Tibial artery (tissue), 4 donors: ENCODE results near the gene CDK5RAP3.
A peak's percentile ranks its signal among the peaks of the same experiment; 100 is the strongest.

Source experiments
- DNase-seq, 2 donors: peaks; one replicate each; pipeline ENCODE4 v3.0.0-alpha.2; 2019
- H3K27ac ChIP-seq, 2 donors: fragments of 200-600 bp; sonication (generic) in 1 of 2; 1 replicate in 1 of 2; 2 replicates in 1 of 2; pipeline ENCODE4 v1.5.1; 2018 to 2019; ENCODE audit warnings: mild to moderate bottlenecking in 1 of 2
- H3K27me3 ChIP-seq, 2 donors: fragments of 200-600 bp; sonication (generic) in 1 of 2; one replicate each; pipeline versions ENCODE4 v1.5.1 to v1.6.0; 2016 to 2019
- H3K36me3 ChIP-seq, 3 donors: fragments of 200-600 bp; sonication (generic) in 2 of 3; one replicate each; pipeline ENCODE4 v1.5.1; 2016 to 2019; ENCODE audit warnings: mild to moderate bottlenecking in 2 of 3
- H3K4me1 ChIP-seq, 4 donors: fragments of 200-600 bp; sonication (generic) in 2 of 4; 1 replicate in 3 of 4; 2 replicates in 1 of 4; pipeline ENCODE4 v1.5.1; 2016 to 2019
- H3K4me3 ChIP-seq, 2 donors: fragments of 200-600 bp; sonication (generic) in 1 of 2; 1 replicate in 1 of 2; 2 replicates in 1 of 2; pipeline ENCODE4 v1.5.1; 2018 to 2019; ENCODE audit warnings: mild to moderate bottlenecking in 2 of 2
- H3K9me3 ChIP-seq, 3 donors: fragments of 200-600 bp; sonication (generic) in 1 of 3; one replicate each; pipeline ENCODE4 v1.5.1; 2016 to 2019
- CTCF ChIP-seq, 2 experiments: fragments of 200-600 bp in 1 of 2; fragments of 450-650 bp in 1 of 2; IDR thresholded peaks; one replicate each; pipeline ENCODE4 v1.5.1; 2017 to 2019; ENCODE audit warnings: antibody characterized with exemption in 2 of 2, mild to moderate bottlenecking in 1 of 2, moderate library complexity in 1 of 2
- intact Hi-C: fragments of 100-400 bp; cut with DNase I; formaldehyde crosslinking; loops from one replicate; pipeline ENCODE4 v1.15.0; 2023; ENCODE audit warnings: low total_unique reads

The CDK5RAP3 gene

GRCh38 chr17:47946516-47946915 is 24.4 kb upstream of the CDK5RAP3 start:
- Histone ChIP-seq H3K27ac (peak overlapping the region in 1 of 2 donors; percentile 0), H3K27me3 (no peaks in the 10 kb centered on the region), H3K36me3 (peaks cover 0 to 36% (median 9%) of the 10 kb centered on the region in 3 donors), H3K9me3 (no peaks in the 10 kb centered on the region), H3K4me1 (peaks cover 0 to 51% (median 24%) of the 10 kb centered on the region in 4 donors), H3K4me3 (no peak overlapping the region)
- no peak for DNase-seq
- intact Hi-C loops = loop anchor here (5.0 kb wide), 1 partner anchor 104 kb away; the partner anchor contains the start of gene SCRN2
- no peak for TF ChIP-seq CTCF (IDR thresholded peaks at IDR 0.05)

GRCh38 chr17:47946929-47947397 is 23.9 kb upstream of the CDK5RAP3 start:
- TF ChIP-seq CTCF (IDR thresholded peaks at IDR 0.05) = peak; percentile 65 to 84
- Histone ChIP-seq H3K36me3 (peaks cover 0 to 40% (median 9%) of the 10 kb centered on the region in 3 donors), H3K9me3 (no peaks in the 10 kb centered on the region), H3K4me1 (peaks cover 0 to 46% (median 23%) of the 10 kb centered on the region in 4 donors), H3K27ac (peak overlapping the region in 1 of 2 donors; percentile 0), H3K27me3 (no peaks in the 10 kb centered on the region), H3K4me3 (no peak overlapping the region)
- peak; percentile 77 to 81 for DNase-seq
- intact Hi-C loops = loop anchor here (5.0 kb wide), 1 partner anchor 105 kb away; the partner anchor contains the start of gene SCRN2

GRCh38 chr17:47948706-47949196 is 22.2 kb upstream of the CDK5RAP3 start:
- DNase-seq = no peak
- intact Hi-C loops = loop anchor here (5.0 kb wide), 1 partner anchor 106 kb away; the partner anchor contains the start of gene SCRN2
- H3K4me3 ChIP-seq = no peak overlapping the region
- peaks cover 0 to 43% (median 9%) of the 10 kb centered on the region in 3 donors for H3K36me3 ChIP-seq
- H3K9me3 ChIP-seq = no peaks in the 10 kb centered on the region
- peaks cover 0 to 34% (median 16%) of the 10 kb centered on the region in 4 donors for H3K4me1 ChIP-seq
- H3K27ac ChIP-seq = peak overlapping the region; percentile 54 to 67
- TF ChIP-seq CTCF (IDR thresholded peaks at IDR 0.05) = no peak
- H3K27me3 ChIP-seq = no peaks in the 10 kb centered on the region

- intact Hi-C loops = loop anchor here (5.0 kb wide), 1 partner anchor 107 kb away; the partner anchor contains the start of gene SCRN2
- H3K4me1 ChIP-seq = peaks cover 0 to 32% (median 16%) of the 10 kb centered on the region in 4 donors
- H3K36me3 ChIP-seq = peaks cover 0 to 38% (median 5%) of the 10 kb centered on the region in 3 donors
- no peaks in the 10 kb centered on the region for H3K9me3 ChIP-seq
- DNase-seq = peak; percentile 80 to 86
- no peaks in the 10 kb centered on the region for H3K27me3 ChIP-seq
- peak overlapping the region; percentile 32 to 47 for H3K4me3 ChIP-seq
- TF ChIP-seq CTCF (IDR thresholded peaks at IDR 0.05) = peak; percentile 81 to 90
- peak overlapping the region; percentile 54 to 67 for H3K27ac ChIP-seq
Measured at GRCh38 chr17:47949197-47949759, 21.6 kb upstream of the CDK5RAP3 start.

- no peak for TF ChIP-seq CTCF (IDR thresholded peaks at IDR 0.05)
- H3K9me3 ChIP-seq = no peaks in the 10 kb centered on the region
- H3K36me3 ChIP-seq = peaks cover 0 to 31% (median 0%) of the 10 kb centered on the region in 3 donors
- peaks cover 0 to 27% (median 16%) of the 10 kb centered on the region in 4 donors for H3K4me1 ChIP-seq
- peak overlapping the region; percentile 54 to 67 for H3K27ac ChIP-seq
- intact Hi-C loops = loop anchor here (5.0 kb wide), 1 partner anchor 108 kb away; the partner anchor contains the start of gene SCRN2
- H3K27me3 ChIP-seq = no peaks in the 10 kb centered on the region
- DNase-seq = no peak
- H3K4me3 ChIP-seq = no peak overlapping the region
Measured at GRCh38 chr17:47949946-47950345, 21.0 kb upstream of the CDK5RAP3 start.
